Metanephros (tissue), 1 donor: ENCODE measurements around the gene CSF1. TPM values are rescaled to one million over a fixed set of nuclear protein-coding genes. Genes with fewer than 3 reads are reported as not detected.

Source experiments
- total RNA-seq: library from RNA; depleted of rRNA; stranded (reverse); fragments of >200 nt; gene quantifications from one replicate; pipeline ENCODE4 v1.2.3, GENCODE V29; 2014

The CSF1 gene
- total RNA-seq: 20.1 TPM

GRCh38 chr1:109910123-109910962 is at the start of gene CSF1:
Gene CSF1, plus strand, starts transcription at chr1:109910849. Its CDS starts 175 bp downstream, at chr1:109911024.

Other genes with a start within 250 kb of the CSF1 start
- gene GSTM2, start 242.8 kb upstream of the CSF1 start, total RNA-seq: 102 TPM
- not detected for gene GSTM1, start 223.0 kb upstream of the CSF1 start, total RNA-seq
- 16.5 TPM for gene GSTM5, start 198.6 kb upstream of the CSF1 start, total RNA-seq
- gene GSTM3, start 169.8 kb upstream of the CSF1 start, total RNA-seq: 175 TPM
- gene EPS8L3, start 146.9 kb upstream of the CSF1 start, total RNA-seq: 0.41 TPM
- gene AHCYL1, start 73.9 kb downstream of the CSF1 start, total RNA-seq: 83.3 TPM
- 58.7 TPM for gene STRIP1, start 123.8 kb downstream of the CSF1 start, total RNA-seq
- gene ALX3, start 159.8 kb downstream of the CSF1 start, total RNA-seq: not detected
- not detected for gene UBL4B, start 201.6 kb downstream of the CSF1 start, total RNA-seq
- 0.76 TPM for gene SLC6A17, start 239.6 kb downstream of the CSF1 start, total RNA-seq